Dermis blood vessel endothelial cell (primary cell): Measurements from ENCODE around the gene SLC38A1. TPM values are rescaled to one million over a fixed set of nuclear protein-coding genes. Genes with fewer than 3 reads are reported as not detected.
"Not testable (repeated sequence)": the region's sequence is repeated elsewhere in the genome, so short reads cannot be mapped to it uniquely, and the experiment has no call there.

Experiments used
- DNase-seq: peaks from one replicate; pipeline ENCODE4 v3.0.0; 2010
- total RNA-seq: library from RNA; depleted of rRNA; stranded (reverse); fragments of >200 nt; gene quantifications from 2 replicates; pipeline ENCODE4 v1.2.3, GENCODE V29; 2014

SLC38A1 gene
- 136 and 191 TPM in 2 replicates for total RNA-seq

- peak; percentile 76 for DNase-seq
Observed at GRCh38 chr12:46268583-46269428, at the start of gene SLC38A1. Gene SLC38A1 (minus strand): TSS chr12:46269043. CDS start chr12:46239800, 29,243 bp downstream.

- no peak for DNase-seq
Observed at GRCh38 chr12:46318037-46318436, 49.2 kb upstream of the SLC38A1 start.

- DNase-seq = peak; percentile 21
Observed at GRCh38 chr12:46304070-46304469, 35.2 kb upstream of the SLC38A1 start.

GRCh38 chr12:46303039-46303666, 34.3 kb upstream of the SLC38A1 start:
- peak; percentile 70 for DNase-seq

- peak; percentile 61 for DNase-seq
Observed at GRCh38 chr12:46300910-46301309, 32.1 kb upstream of the SLC38A1 start.

- DNase-seq = peak; percentile 65
Observed at GRCh38 chr12:46299851-46300250, 31.0 kb upstream of the SLC38A1 start.

- DNase-seq = no peak
Observed at GRCh38 chr12:46298261-46298660, 29.4 kb upstream of the SLC38A1 start.

GRCh38 chr12:46296822-46297221, 28.0 kb upstream of the SLC38A1 start:
- no peak for DNase-seq

GRCh38 chr12:46292754-46293402, 24.0 kb upstream of the SLC38A1 start:
- DNase-seq = no peak

GRCh38 chr12:46291953-46292352, 23.1 kb upstream of the SLC38A1 start:
- not testable (repeated sequence) for DNase-seq

- DNase-seq = not testable (repeated sequence)
Observed at GRCh38 chr12:46285177-46285576, 16.3 kb upstream of the SLC38A1 start.

- no peak for DNase-seq
Observed at GRCh38 chr12:46282829-46283228, 14.0 kb upstream of the SLC38A1 start.

GRCh38 chr12:46276756-46277155, 7.9 kb upstream of the SLC38A1 start:
- no peak for DNase-seq

- no peak for DNase-seq
Observed at GRCh38 chr12:46271863-46272262, 3.0 kb upstream of the SLC38A1 start.

GRCh38 chr12:46269429-46270241, 792 bp upstream of the SLC38A1 start:
- peak; percentile 43 for DNase-seq

GRCh38 chr12:46267825-46268582, 839 bp downstream of the SLC38A1 start:
- peak; percentile 55 for DNase-seq

GRCh38 chr12:46267575-46267824, 1.3 kb downstream of the SLC38A1 start:
- DNase-seq = no peak

- DNase-seq = peak; percentile 79
Observed at GRCh38 chr12:46266869-46267574, 1.8 kb downstream of the SLC38A1 start.

- peak; percentile 60 for DNase-seq
Observed at GRCh38 chr12:46266382-46266791, 2.5 kb downstream of the SLC38A1 start.

GRCh38 chr12:46265734-46266133, 3.1 kb downstream of the SLC38A1 start:
- DNase-seq = no peak

- DNase-seq = no peak
Observed at GRCh38 chr12:46265102-46265501, 3.7 kb downstream of the SLC38A1 start.
